ENCODE data around the gene CALN1.
"Not testable (repeated sequence)": the region's sequence is repeated elsewhere in the genome, so short reads cannot be mapped to it uniquely, and the experiment has no call there.

The CALN1 gene

DNA sequence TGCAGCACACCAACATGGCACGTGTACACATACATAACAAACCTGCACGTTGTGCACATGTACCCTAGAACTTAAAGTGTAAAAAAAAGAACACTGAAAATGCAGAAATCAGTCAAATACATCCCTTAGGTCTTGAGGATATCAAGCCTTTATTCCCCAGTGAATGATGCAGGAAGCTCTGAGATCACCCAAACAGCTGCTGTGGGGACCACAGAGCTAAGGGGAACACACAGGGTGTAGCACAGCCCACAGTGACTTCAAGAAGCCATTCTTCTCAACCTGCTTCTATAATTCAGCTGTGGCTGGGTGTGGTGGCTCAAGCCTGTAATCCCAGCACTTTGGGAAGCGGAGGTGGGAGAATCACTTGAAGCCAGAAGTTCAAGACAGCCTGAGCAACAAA, 314.9 kb downstream of the CALN1 start:
- no peak for DNase-seq (ENCODE audit: low spot score)

DNA sequence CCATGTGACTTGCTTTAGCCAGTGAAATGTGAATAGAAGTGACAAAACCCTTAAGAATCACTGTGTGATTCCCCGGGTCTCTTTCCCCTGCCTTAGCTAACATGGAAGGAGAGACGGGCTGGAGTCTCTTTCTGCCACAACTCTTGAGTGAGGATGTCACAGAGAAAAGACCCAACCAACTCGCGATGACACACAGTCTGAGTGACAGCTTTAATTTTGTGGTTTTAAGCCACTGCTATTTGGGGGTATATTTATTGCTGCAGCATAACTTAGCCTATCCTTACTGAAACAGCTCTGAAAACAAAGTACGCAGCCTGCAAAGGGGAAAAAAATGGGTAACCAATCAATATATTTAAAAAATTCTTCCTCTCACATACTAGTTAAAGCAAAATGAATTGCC, 319.4 kb downstream of the CALN1 start:
- DNase-seq (ENCODE audit: low spot score), result no peak

DNA sequence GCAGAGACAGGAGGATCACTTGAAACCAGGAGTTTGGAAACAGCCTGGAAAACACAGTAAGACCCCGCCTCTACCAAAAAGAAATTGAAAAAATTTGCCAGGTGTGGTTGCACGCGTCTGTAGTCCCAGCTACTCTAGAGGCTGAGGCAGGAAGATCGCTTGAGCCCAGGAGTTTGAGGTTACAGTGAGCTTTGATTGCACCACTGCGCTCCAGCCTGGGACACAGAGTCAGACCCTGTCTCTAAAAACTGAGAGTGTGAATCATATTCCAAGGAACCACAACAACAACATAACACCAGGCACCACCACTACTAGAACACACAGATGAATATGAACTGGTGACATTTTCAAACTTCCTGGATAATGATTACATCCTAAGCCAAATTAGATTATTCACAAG, 324.2 kb downstream of the CALN1 start:
- DNase-seq (ENCODE audit: low spot score), result no peak

DNA sequence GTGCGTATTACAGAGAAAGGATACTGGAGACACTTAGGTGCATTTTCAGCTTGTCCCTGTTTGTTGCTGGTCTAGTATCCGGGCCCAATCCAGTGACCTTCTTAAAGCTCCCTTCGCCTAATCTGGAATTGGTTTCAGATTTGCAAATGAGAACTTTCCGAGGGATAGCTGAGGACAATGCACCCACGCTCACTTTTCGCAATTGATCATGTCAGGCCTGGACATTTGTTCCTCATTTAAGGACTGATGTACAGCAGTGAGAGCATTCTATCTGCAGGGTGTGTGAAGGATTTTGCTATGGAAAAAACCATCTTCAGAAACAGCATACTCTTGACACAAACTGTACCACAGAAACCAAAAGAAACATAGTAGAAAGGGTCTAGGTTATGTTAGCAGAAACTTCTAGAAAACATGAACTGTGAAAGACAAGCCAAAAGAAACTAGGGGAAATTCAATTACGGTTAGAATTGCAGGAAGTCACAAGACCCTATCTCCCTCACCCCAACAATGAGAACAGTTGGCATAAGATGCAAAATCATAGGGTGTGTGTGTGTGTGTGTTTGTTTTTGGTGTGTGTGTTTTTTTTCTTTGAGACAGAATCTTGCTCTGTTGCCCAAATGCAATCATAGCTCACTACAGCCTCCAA, 331.1 kb downstream of the CALN1 start:
- no peak for DNase-seq (ENCODE audit: low spot score)

DNA sequence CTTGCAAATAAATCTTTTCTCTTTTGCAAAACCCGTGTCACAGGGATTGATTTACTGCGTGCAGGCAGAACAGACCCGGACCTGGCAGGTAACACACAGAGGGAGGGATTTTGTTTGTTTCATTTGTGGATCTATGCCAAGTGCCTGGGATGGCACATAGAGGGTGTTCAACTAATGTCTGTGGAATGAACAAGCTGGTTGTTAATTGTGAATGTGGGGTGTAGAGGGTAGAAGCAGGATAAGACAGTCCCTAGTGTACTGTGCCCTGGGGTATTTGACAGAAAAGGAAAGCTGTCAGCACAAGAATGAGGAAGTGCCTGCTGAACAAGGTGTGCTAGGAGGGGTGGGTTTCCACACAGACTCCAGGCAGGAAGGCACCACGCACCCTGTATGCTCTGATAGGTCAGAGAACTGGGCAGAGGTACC, 331.8 kb downstream of the CALN1 start:
- no peak for DNase-seq (ENCODE audit: low spot score)

DNA sequence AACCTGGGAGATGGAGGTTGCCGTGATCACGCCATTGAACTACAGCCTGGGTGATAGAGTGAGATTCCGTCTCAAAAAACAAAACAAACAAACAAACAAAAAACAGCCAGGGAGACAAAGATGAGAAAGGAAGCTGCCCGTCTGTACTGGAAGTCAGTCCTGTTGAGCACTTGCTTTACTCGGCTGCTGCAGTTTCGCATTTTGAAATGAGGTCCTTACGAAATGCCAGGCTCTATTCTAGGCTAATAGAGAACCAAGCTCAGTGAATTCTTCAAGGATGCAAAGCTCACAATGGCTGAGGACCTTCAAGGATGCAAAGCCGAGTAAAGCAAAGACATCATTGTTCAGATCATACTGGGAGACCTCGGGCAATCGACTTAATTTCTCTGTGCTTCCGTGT, 333.3 kb downstream of the CALN1 start:
- DNase-seq (ENCODE audit: low spot score), result no peak

DNA sequence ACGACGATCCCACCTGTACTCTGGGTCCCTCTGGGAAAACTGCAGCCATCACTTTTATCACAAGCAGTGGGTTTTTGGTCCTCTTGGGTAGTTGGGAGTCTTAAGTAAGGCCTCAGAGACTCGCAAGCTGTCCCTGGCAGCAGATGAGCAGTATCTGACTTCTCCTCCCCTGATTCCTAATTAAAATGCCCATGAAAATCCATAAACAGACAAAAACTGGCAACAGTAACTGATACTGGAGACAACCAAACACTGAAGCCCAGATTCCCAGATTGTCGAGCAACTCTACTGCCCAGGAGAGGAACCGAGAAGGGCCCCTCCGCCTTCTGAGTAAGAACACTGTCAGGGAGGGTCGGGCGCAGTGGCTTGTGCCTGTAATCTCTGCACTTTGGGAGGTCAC, 333.8 kb downstream of the CALN1 start:
- no peak for DNase-seq (ENCODE audit: low spot score)

DNA sequence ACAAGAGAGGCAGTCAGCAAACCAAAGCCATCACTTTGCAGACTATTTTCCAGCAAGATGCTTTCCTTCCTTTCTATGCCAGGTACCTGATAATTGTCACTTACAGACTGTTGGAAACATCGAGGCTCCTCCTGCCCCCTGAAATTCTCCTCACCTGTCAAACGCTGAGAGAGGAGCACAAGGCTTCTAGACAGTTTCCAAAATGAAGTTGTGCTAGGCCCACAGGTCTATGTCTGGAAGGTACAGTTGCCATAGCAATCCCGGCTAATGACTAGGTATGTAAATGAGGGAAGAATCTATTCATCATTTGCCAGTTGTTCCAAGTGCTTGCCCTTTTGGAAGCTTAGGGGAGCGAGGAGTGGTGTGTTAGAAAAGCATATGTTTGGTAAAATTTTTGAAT, 334.4 kb downstream of the CALN1 start:
- no peak for DNase-seq (ENCODE audit: low spot score)

DNA sequence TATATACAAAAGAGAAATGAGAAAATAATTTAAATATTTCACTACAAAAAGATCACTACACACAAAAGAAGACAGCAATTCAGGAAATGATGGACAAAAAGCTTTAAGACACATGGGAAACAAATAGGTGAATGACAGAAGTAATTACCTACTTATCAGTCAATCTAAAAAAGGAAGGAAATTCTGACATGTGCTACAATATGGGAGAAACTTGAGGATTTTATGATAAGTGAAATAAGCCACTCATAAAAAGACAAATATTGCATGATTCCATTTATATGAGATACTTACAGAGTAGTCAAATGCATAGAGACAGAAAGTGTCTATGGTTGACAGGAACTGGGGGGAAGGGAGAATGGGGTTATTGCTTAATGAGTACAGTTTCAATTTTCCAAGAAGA, 339.2 kb downstream of the CALN1 start:
- DNase-seq (ENCODE audit: low spot score), result no peak

DNA sequence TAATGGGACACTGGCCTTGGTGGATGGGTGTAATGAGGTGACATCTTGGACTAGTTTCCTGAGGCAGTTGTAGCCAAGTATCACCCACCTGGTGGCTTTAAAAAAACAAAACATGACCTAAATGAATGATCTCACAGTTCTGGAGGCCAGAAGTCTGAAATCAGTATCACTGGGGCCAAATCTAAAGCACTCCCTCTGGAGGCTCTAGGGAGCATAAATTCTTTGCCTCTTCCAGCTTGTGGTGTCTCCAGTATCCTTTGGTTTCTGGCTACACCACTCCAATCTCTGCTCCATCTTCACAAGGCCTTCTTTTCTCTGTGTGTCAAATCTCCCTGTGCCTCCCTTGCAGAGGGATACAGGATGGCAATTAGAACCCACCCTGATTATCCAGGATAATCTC, 342.9 kb downstream of the CALN1 start:
- no peak for DNase-seq (ENCODE audit: low spot score)

DNA sequence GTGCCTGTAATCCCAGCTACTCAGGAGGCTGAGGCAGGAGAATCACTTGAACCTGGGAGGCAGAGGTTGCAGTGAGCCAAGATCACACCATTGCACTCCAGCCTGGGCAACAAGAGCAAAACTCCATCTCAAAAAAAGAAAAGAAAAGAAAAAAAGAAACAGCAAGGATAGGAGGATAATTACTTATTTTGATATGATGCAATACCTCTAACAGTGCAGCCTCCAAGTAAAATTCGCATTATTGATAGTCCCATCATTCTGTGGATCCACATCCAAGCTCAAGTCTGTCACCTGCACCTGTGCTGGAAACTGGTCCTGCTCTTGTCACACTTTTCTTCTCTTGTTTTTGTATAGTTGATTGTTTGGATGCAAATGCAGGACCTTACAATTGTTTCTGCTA, 346.4 kb downstream of the CALN1 start:
- not testable (repeated sequence) for DNase-seq (ENCODE audit: low spot score)

DNA sequence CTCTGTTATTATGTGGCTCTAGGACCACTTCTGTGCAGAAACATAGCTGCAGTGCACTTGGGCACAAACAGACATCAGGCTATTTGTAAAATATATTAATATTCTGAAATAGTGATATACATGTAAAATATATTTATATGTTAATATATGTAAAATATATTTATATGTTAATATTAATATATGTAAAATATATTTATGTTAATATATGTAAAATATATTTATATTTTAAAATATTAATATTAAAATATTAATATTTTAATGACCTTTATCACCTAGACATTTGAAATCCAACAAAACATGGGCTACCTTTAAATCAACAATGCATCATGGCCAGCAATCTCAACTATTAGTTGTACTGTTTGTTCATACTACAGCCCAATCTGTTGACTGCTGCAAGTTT, 347.2 kb downstream of the CALN1 start:
- DNase-seq (ENCODE audit: low spot score), result no peak

DNA sequence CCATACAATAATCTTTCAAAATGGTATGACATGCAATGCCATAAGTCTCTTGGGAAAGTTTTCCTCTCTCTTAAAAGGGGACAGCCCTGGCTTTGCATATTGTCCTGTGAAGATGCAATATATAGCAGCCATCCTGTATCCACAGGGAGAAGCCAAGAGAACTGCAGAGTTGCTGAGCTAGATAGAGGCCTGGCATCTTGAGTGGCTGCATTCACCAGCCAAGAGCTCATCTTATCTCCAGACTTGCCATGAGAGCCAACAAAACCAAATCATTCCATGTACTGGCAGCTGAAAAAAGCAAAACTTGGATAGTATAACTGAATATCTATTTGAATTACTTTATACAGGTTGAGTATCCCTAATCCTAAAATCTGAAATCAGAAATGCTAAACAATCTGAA, 348.8 kb downstream of the CALN1 start:
- DNase-seq (ENCODE audit: low spot score), result no peak

DNA sequence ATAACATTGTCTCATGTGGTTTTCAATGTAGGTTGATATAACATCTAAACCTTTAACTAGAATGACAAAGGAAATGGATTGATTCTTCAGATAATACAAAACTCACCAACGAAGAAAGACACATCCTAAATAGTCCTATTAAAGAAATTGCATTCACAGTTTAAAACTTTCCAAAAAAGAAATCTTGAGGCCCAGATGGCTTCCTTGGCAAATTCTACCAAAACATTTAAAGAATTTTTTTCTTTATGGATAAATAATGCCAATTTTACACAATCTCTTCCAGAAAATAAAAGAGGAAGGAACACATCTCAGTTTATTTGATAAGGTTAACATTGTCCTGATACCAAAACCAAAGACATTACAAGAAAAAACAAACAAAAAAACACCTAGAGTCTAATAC, 349.5 kb downstream of the CALN1 start:
- DNase-seq (ENCODE audit: low spot score), result no peak

DNA sequence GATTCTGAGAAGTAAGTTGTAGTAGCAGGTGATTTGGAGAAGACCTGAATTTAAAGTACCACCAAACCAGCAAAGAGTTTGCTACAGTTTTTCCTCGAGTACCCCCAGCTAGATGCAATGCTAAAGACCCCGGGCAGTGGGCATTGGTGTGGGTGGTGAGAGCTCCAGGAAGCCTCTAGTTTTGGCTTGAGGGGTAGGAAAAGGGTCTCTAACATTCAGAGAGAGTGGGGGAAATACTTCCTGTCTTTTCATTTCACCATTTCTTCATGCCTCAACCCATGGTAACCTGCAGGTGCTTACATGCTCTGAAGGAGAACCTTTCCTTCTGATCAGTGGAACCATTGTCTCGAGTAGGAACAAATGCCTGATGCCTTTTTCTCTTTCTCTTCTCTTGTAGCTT, 352.2 kb downstream of the CALN1 start:
- DNase-seq (ENCODE audit: low spot score), result no peak

DNA sequence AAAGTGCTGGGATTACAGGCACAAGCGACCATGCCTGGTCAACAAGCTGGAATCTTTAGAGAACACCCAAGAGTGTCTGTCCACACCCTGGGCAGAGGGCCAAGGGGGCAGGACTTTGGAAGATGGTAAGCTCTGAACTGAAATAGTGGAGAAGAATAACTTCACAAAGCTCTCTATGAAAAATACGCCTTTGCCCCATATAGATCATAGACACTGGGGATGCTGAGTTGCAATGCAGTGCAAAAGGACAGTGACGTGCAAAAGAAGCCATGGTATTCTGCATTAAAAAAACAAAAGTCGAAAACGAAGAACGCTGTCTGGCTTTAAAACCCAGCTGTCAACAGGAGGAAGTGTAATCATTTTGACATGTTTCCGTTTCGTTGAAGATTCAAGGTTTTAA, 353.6 kb downstream of the CALN1 start:
- no peak for DNase-seq (ENCODE audit: low spot score)

DNA sequence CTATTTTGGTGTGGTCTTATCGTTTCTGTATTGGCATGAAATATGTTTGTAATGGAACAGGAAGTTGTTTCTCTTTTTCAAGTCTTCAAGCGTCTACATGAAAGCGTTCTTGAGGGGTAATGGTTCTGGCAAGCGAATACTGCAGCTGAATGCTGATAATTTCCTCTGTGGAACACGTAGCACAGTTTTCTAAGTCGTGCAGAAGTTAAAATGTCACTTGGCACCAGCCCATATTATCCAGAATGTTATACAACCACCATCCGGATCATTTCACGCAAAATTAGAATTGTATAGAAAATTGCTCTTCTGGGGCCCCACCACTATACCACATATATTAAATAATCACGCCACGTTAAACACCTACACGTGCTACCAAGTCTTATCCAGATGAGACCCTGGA, 354.3 kb downstream of the CALN1 start:
- DNase-seq (ENCODE audit: low spot score), result no peak

DNA sequence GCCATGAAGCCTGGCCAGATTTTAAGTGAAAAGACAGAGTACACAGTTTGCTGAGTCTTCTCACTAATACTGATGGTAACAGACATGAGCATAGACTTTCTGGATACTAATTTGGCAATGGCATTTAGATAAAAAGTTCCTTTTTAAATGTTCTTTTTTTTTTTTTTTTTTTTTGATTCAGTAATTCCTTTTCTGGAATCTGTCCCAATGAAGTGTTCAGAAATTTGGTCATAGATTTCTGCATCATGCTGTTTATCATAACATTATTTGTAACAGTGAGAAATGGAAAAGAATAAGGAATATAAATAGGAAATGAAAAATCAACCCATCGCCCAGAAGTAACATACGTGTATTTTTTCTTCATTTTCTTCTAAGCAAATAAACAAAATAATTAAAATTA, 354.9 kb downstream of the CALN1 start:
- DNase-seq (ENCODE audit: low spot score), result no peak

DNA sequence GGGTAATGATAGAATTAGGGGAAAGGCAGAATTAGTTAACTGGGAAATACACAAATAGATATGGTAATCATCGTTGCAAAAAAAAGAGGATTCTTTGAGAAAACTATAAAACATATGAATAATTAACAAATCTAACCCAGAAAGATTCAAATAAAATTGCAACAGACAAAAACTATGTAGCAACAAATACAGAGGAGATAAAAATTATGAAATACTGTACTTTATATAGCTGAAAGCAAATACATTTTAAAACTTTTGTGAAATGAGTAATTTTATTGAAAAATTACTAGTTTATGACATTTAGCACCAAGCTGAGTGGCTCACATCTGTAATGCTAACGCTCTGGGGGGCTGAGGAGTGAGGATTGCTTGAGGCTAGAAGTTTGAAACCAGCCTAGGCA, 356.7 kb downstream of the CALN1 start:
- no peak for DNase-seq (ENCODE audit: low spot score)

DNA sequence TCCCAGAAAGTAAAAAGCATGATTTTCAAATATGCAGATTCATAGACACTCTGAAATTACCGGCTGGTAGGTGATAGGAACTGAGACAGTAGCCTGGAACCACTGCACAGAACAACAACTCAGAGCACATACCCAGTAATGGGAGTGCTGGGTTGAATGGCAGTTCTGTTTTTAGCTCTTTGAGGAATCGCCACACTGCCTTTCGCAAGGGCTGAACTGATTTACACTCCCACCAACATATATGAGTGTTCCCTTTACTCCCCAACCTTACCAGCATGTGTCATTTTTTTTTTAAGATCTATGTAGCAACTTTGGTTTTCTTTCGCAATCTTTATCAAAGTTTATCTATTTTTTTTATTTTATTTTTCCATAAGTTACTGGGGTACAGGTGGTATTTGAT, 358.8 kb downstream of the CALN1 start:
- DNase-seq (ENCODE audit: low spot score), result no peak

DNA sequence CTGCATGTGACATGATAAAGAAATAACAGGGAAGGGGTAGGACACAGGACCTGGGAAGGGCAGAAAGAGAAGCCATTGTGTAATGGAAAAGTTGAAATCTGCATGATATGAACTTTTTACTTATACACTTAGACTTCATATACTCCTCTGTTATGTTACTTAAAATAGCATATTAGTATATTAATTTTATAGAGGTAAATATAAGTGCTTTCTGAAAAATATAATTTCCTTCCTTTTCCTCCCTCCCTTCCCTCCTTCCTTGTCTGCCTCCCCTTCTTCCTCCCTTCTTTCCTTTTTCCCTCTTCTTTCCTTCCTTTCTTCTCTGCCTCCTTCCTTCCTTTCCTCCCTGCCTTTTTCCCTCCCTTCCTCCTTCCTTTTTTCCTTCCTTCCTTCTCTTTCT, 363.7 kb downstream of the CALN1 start:
- no peak for DNase-seq (ENCODE audit: low spot score)

DNA sequence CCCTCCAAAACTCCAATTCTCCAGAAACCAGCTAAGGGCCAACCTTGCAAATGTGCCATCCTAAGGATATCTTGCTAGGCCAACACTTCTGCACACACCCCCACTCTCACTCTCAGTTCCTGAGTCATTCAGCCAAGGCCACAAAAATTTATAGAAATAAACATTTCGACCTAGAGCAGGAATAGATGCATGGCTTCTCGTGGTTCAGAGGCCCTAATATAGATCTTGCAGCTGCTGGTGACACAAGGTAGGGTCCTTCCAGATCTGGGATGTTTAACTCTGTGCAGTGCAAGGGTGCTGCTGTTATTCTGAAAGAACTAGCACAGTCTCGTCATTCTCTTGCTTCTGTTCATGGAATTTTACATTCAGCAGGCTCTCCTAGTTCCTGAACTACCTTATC, 369.3 kb downstream of the CALN1 start:
- DNase-seq (ENCODE audit: low spot score), result no peak

DNA sequence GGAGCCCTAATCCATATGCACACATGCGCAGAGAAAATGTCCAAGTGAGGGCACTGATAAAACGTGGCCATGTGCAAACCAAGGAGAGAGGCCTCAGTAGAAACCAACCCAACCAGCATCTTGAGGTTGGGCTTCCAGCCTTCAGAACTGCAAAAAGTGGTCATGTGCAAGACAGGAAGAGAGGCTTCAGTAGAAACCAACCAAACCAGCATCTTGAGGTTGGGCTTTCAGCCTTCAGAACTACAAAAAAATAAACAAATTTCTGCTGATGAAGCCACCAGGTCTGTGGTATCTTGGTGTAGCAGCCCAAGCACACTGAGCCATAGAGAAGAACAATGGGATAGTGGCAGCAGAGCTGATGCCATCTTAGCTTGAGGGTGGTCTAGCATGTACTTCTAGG, 371.5 kb downstream of the CALN1 start:
- no peak for DNase-seq (ENCODE audit: low spot score)

DNA sequence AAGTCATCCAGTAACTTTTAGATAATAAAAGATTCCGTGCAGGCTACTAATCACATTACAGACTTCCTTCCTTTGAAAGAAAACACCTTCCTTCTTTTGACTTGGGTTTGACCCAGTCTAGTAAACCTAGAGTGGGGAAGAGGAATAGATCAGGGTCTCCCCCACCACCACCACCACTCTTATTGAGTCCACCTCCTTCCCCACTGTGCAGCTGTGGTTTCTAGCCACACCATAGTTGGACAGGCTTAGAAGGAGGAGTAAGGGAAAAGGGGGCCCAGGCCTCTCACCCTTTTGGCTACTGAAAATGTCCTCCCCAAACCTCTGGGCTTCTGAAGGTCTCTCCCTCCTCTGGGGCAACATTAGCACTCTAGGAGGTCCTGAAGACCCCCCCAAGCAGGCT, 372.7 kb downstream of the CALN1 start:
- no peak for DNase-seq (ENCODE audit: low spot score)

Data from CD4-positive, alpha-beta T cell treated with Interleukin-15 for 4 hours (primary cell).